ENCODE measurements around the gene ABLIM2. TPM values are rescaled to one million over a fixed set of nuclear protein-coding genes. Genes with fewer than 3 reads are reported as not detected.

ABLIM2 gene
- polyA plus RNA-seq, 1 donor from 2014 or later, result 14.9 TPM

- H4K20me1 ChIP-seq (ENCODE audit: insufficient read depth), result no peaks in the 10 kb centered on the region
Measured at GRCh38 chr4:8122746-8123145, 35.9 kb downstream of the ABLIM2 start.

GRCh38 chr4:8121292-8122015 lies 37.2 kb downstream of the ABLIM2 start:
- no peak overlapping the region for H3K9ac ChIP-seq (ENCODE audit: low read length)
- no peak overlapping the region for H3K27ac ChIP-seq (ENCODE audit: low read length)
- H3F3A ChIP-seq (ENCODE audit: insufficient read depth, low read length, poor library complexity, severe bottlenecking), result no peaks in the 10 kb centered on the region
- no peaks in the 10 kb centered on the region for H3K36me3 ChIP-seq (ENCODE audit: insufficient read depth, low read length)
- H3K9me2 ChIP-seq (ENCODE audit: insufficient read depth, low read length), result no peaks in the 10 kb centered on the region
- no peaks in the 10 kb centered on the region for H3K79me2 ChIP-seq (replicated peaks; ENCODE audit: insufficient read depth, low read length)
- no peaks in the 10 kb centered on the region for H4K20me1 ChIP-seq (ENCODE audit: insufficient read depth)
- no peaks in the 10 kb centered on the region for H3K27me3 ChIP-seq (ENCODE audit: insufficient read depth, low read depth, low read length)
- TF ChIP-seq, protein P1, sequence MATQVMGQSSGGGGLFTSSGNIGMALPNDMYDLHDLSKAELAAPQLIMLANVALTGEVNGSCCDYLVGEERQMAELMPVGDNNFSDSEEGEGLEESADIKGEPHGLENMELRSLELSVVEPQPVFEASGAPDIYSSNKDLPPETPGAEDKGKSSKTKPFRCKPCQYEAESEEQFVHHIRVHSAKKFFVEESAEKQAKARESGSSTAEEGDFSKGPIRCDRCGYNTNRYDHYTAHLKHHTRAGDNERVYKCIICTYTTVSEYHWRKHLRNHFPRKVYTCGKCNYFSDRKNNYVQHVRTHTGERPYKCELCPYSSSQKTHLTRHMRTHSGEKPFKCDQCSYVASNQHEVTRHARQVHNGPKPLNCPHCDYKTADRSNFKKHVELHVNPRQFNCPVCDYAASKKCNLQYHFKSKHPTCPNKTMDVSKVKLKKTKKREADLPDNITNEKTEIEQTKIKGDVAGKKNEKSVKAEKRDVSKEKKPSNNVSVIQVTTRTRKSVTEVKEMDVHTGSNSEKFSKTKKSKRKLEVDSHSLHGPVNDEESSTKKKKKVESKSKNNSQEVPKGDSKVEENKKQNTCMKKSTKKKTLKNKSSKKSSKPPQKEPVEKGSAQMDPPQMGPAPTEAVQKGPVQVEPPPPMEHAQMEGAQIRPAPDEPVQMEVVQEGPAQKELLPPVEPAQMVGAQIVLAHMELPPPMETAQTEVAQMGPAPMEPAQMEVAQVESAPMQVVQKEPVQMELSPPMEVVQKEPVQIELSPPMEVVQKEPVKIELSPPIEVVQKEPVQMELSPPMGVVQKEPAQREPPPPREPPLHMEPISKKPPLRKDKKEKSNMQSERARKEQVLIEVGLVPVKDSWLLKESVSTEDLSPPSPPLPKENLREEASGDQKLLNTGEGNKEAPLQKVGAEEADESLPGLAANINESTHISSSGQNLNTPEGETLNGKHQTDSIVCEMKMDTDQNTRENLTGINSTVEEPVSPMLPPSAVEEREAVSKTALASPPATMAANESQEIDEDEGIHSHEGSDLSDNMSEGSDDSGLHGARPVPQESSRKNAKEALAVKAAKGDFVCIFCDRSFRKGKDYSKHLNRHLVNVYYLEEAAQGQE (IDR thresholded peaks at IDR 0.05; ENCODE audit: borderline replicate concordance), result no peak
- TF ChIP-seq SMC3 (conservative IDR thresholded peaks at IDR 0.05; ENCODE audit: poor library complexity), result no peak
- TF ChIP-seq EP300 (conservative IDR thresholded peaks at IDR 0.05; ENCODE audit: poor library complexity, severe bottlenecking), result no peak
- TF ChIP-seq TAF1 (IDR thresholded peaks at IDR 0.05; ENCODE audit: low read depth), result no peak
- TF ChIP-seq CTCF (IDR thresholded peaks at IDR 0.05; ENCODE audit: poor library complexity, severe bottlenecking), result no peak
- TF ChIP-seq RAD21 (conservative IDR thresholded peaks at IDR 0.05), result no peak
- TF ChIP-seq EZH2 (IDR thresholded peaks at IDR 0.05; ENCODE audit: borderline replicate concordance, insufficient read depth, low read length, poor library complexity, severe bottlenecking), result no peak
- no peak for TF ChIP-seq POLR2AphosphoS5 (IDR thresholded peaks at IDR 0.05)
- no peak for TF ChIP-seq MXI1 (conservative IDR thresholded peaks at IDR 0.05; ENCODE audit: poor library complexity, severe bottlenecking)
- no peak overlapping the region for H3K4me3 ChIP-seq (ENCODE audit: low read length)
- no peak overlapping the region for H2AFZ ChIP-seq (ENCODE audit: low read depth, low read length)
- H3K4me2 ChIP-seq (ENCODE audit: low read length), result no peak overlapping the region
- no peaks in the 10 kb centered on the region for H3K9me3 ChIP-seq (ENCODE audit: low read length)

More at GRCh38 chr4:8122746-8123145, 35.9 kb downstream of the ABLIM2 start:
- no peak for TF ChIP-seq MXI1 (conservative IDR thresholded peaks at IDR 0.05; ENCODE audit: poor library complexity, severe bottlenecking)
- no peak overlapping the region for H3K9ac ChIP-seq (ENCODE audit: low read length)
- no peaks in the 10 kb centered on the region for H3K9me2 ChIP-seq (ENCODE audit: insufficient read depth, low read length)
- H3K27ac ChIP-seq (ENCODE audit: low read length), result no peak overlapping the region
- no peak overlapping the region for H2AFZ ChIP-seq (ENCODE audit: low read depth, low read length)
- H3K36me3 ChIP-seq (ENCODE audit: insufficient read depth, low read length), result no peaks in the 10 kb centered on the region
- H3K79me2 ChIP-seq (replicated peaks; ENCODE audit: insufficient read depth, low read length), result no peaks in the 10 kb centered on the region
- no peak overlapping the region for H3K4me3 ChIP-seq (ENCODE audit: low read length)
- no peaks in the 10 kb centered on the region for H3K9me3 ChIP-seq (ENCODE audit: low read length)
- H3F3A ChIP-seq (ENCODE audit: insufficient read depth, low read length, poor library complexity, severe bottlenecking), result no peaks in the 10 kb centered on the region
- no peaks in the 10 kb centered on the region for H3K27me3 ChIP-seq (ENCODE audit: insufficient read depth, low read depth, low read length)
- no peak overlapping the region for H3K4me2 ChIP-seq (ENCODE audit: low read length)

Data from neural cell (in vitro differentiated cells).